Thoracic aorta (tissue), 2 donors: ENCODE data around the gene TRIO. TPM values are rescaled to one million over a fixed set of nuclear protein-coding genes. Genes with fewer than 3 reads are reported as not detected.

Experiments used
- ATAC-seq: fragments of 150-250 bp; one replicate; pipeline ENCODE4 v1.8.0; 2017; ENCODE audit warnings: low read depth; ENCODE audit not compliant: insufficient number of reproducible peaks, low FRiP score
- DNase-seq: peaks from one replicate; pipeline ENCODE4 v3.0.0-alpha.2; 2020; ENCODE audit warnings: low spot score
- H3K27ac ChIP-seq, 2 donors: fragments of 200-600 bp; sonication (generic); 1 replicate in 1 of 2; 2 replicates in 1 of 2; pipeline ENCODE4 v1.5.1; 2016; ENCODE audit warnings: mild to moderate bottlenecking in 2 of 2, moderate library complexity in 2 of 2
- H3K27me3 ChIP-seq: fragments of 200-600 bp; sonication (generic); replicated peaks from 2 replicates; pipeline ENCODE4 v1.6.0; 2016; ENCODE audit warnings: mild to moderate bottlenecking; ENCODE audit not compliant: insufficient read depth
- H3K36me3 ChIP-seq: fragments of 200-600 bp; sonication (generic); one replicate; pipeline ENCODE4 v1.5.1; 2016
- H3K4me1 ChIP-seq, 2 donors: fragments of 200-600 bp; sonication (generic); 1 replicate in 1 of 2; 2 replicates in 1 of 2; pipeline versions ENCODE4 v1.5.1 to v1.6.0; 2016; ENCODE audit warnings: low read depth in 2 of 2, mild to moderate bottlenecking in 1 of 2; ENCODE audit not compliant: control insufficient read depth in 1 of 2
- H3K4me3 ChIP-seq: fragments of 200-600 bp; sonication (generic); 2 replicates; pipeline ENCODE4 v1.5.1; 2016; ENCODE audit warnings: mild to moderate bottlenecking
- H3K9me3 ChIP-seq: fragments of 200-600 bp; sonication (generic); 2 replicates; pipeline ENCODE4 v1.5.1; 2016
- total RNA-seq, 2 donors: library from RNA; depleted of rRNA; stranded (reverse); fragments of >200 nt; gene quantifications; one replicate each; pipeline versions ENCODE4 v1.1.0 to v1.2.3, GENCODE V29; 2016
- TF ChIP-seq, protein P1 (sequence below): fragments of 200-600 bp; sonication (generic); IDR thresholded peaks from one replicate; pipeline ENCODE4 v1.5.1; 2019; ENCODE audit warnings: antibody characterized with exemption

Gene TRIO
- total RNA-seq, 2 donors from 2014 or later = 219 to 300 TPM

DNA sequence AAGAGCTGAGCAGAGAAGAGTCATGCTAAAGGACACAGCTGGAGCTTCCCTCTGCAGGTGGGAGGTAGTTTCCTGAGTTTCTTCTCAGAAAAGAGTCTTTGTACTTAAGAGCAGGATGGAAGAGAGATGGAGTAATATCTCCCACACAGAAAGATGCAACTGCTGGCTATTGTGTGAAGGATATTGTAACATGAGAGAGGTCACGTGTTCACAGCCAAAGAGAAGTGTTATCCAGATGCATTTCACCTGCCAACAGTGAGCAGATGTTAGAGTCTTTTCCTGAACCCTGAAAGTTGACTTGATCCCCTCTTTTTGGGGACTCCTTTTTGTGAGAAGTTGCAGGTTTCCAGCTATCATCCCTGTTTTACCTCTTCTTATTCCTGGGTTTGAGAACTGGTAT lies 14.0 kb upstream of the TRIO start:
- no peak overlapping the region for H3K4me3 ChIP-seq
- ATAC-seq = no peak
- peaks cover 0 to 10% of the 10 kb centered on the region in 2 donors for H3K4me1 ChIP-seq
- TF ChIP-seq, protein P1, sequence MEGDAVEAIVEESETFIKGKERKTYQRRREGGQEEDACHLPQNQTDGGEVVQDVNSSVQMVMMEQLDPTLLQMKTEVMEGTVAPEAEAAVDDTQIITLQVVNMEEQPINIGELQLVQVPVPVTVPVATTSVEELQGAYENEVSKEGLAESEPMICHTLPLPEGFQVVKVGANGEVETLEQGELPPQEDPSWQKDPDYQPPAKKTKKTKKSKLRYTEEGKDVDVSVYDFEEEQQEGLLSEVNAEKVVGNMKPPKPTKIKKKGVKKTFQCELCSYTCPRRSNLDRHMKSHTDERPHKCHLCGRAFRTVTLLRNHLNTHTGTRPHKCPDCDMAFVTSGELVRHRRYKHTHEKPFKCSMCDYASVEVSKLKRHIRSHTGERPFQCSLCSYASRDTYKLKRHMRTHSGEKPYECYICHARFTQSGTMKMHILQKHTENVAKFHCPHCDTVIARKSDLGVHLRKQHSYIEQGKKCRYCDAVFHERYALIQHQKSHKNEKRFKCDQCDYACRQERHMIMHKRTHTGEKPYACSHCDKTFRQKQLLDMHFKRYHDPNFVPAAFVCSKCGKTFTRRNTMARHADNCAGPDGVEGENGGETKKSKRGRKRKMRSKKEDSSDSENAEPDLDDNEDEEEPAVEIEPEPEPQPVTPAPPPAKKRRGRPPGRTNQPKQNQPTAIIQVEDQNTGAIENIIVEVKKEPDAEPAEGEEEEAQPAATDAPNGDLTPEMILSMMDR = no peak
- no peaks in the 10 kb centered on the region for H3K9me3 ChIP-seq
- no peaks in the 10 kb centered on the region for H3K27me3 ChIP-seq
- no peak for DNase-seq
- H3K27ac ChIP-seq = no peak overlapping the region
- H3K36me3 ChIP-seq = no peaks in the 10 kb centered on the region

DNA sequence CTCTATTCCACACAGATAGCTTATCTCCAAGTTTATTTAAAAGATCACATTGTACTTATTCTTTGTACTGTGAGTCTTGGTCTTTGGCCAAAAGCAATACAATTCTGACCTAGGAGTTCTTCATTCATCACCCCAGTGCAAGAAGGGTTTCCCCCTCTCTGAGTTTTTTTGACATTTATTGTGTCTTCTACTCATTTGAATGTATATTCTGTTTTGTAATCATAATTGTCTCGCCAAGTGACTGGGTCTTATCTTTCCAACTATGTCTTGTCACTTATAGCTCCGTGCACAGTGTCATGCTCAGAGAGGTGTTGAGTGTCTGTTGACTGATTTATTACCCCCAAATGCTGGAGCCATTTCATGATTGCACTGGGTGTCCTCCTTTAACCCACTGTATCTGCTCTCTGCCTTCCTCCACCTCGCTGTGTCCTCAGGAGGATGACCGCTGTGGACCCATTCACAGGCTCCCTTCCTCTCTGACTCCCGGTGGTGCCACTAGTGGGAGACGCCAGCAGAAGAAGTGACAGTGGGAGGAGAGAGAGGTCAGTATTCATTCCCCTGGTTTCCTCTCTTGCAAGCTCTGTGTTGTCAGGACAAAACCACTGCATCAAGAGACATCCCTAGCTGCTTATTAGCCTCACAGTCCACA lies 11.2 kb upstream of the TRIO start:
- TF ChIP-seq, protein P1 = no peak
- no peaks in the 10 kb centered on the region for H3K36me3 ChIP-seq
- no peak for ATAC-seq
- no peak for DNase-seq
- no peaks in the 10 kb centered on the region for H3K27me3 ChIP-seq
- no peak overlapping the region for H3K4me3 ChIP-seq
- H3K4me1 ChIP-seq = peaks cover 3 to 21% of the 10 kb centered on the region in 2 donors
- H3K9me3 ChIP-seq = no peaks in the 10 kb centered on the region
- no peak overlapping the region for H3K27ac ChIP-seq

DNA sequence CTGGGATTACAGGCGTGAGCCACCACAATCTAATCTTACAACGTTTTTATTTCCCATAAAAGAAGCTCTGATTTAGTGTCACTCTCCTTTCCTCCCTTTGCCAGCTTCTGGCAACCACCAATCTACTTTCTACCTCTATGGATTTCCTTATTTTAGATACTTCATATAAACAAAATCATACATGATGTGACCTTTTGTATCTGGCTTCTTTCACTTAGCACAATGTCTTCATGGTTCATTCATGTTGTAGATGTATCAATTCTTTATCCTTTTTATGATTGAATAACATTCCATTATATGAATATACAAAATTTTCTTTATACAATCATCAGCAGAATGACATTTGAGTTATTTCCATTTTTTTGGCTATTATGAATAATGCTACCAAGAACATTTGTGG lies 9.7 kb upstream of the TRIO start:
- no peaks in the 10 kb centered on the region for H3K36me3 ChIP-seq
- ATAC-seq (no peak), DNase-seq (no peak)
- TF ChIP-seq, protein P1 = no peak
- H3K27ac ChIP-seq = no peak overlapping the region
- H3K9me3 ChIP-seq = no peaks in the 10 kb centered on the region
- H3K27me3 ChIP-seq = no peaks in the 10 kb centered on the region
- no peak overlapping the region for H3K4me3 ChIP-seq
- peaks cover 3 to 21% of the 10 kb centered on the region in 2 donors for H3K4me1 ChIP-seq

DNA sequence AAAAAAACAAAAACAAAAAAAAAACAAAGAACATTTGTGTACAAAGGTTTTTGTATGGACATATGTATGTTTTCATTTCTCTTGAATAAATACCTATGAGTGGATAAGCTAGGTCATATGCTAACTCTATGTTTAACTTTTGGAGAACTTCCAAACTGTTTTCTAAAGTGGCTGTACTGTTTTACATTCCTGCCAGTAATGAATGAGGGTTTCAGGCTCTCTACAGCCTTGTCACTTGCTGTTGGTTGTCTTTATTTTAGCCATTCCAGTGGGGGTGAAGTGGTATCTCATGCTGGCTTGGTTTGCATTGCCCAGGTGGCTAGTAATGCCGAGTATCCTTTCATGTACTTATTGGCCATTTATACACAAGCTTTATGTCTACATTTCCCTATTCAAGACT lies 9.1 kb upstream of the TRIO start:
- H3K4me1 ChIP-seq = peaks cover 3 to 21% of the 10 kb centered on the region in 2 donors
- no peaks in the 10 kb centered on the region for H3K27me3 ChIP-seq
- no peaks in the 10 kb centered on the region for H3K9me3 ChIP-seq
- no peak for DNase-seq
- no peak overlapping the region for H3K4me3 ChIP-seq
- no peaks in the 10 kb centered on the region for H3K36me3 ChIP-seq
- H3K27ac ChIP-seq = no peak overlapping the region
- ATAC-seq = no peak
- TF ChIP-seq, protein P1 = no peak

DNA sequence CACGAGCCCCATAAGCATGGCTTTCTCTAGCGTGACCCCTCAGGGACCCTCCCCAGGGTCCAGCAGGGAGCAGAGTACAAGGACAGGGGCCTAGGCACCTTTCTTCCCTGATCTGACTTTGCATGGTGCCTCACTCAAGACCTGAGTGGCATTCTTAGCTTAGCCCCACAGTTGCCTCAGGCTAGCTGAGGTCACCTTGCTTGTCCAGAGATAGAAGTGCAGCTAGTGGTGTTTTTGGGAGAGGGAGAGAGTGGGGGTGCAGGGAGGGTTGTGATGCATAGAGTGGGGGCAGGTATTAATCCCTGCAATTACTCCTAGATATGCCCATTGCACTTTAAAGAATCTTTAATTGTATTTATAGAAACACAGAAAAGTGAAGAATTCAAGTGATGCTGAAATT lies 8.4 kb upstream of the TRIO start:
- Histone ChIP-seq H3K4me1 (peaks cover 3 to 21% of the 10 kb centered on the region in 2 donors), H3K4me3 (no peak overlapping the region), H3K36me3 (no peaks in the 10 kb centered on the region), H3K27me3 (no peaks in the 10 kb centered on the region), H3K27ac (no peak overlapping the region), H3K9me3 (no peaks in the 10 kb centered on the region)
- TF ChIP-seq, protein P1 = no peak
- no peak for DNase-seq
- ATAC-seq = no peak
